ENCODE data around the gene CLDN9. TPM values are rescaled to one million over a fixed set of nuclear protein-coding genes. Genes with fewer than 3 reads are reported as not detected.

CLDN9 gene
- total RNA-seq, 1 donor from 2014 or later = not detected

- Histone ChIP-seq H3K27ac (no peak overlapping the region), H3K36me3 (no peaks in the 10 kb centered on the region), H3K27me3 (peaks cover 32% of the 10 kb centered on the region), H3K4me3 (peak overlapping the region in 1 of 2 donors; percentile 10), H3K9me3 (no peaks in the 10 kb centered on the region), H3K4me1 (no peaks in the 10 kb centered on the region)
- intact Hi-C loops (cut with DNase I) = no loop called here
- TF ChIP-seq, protein P1, sequence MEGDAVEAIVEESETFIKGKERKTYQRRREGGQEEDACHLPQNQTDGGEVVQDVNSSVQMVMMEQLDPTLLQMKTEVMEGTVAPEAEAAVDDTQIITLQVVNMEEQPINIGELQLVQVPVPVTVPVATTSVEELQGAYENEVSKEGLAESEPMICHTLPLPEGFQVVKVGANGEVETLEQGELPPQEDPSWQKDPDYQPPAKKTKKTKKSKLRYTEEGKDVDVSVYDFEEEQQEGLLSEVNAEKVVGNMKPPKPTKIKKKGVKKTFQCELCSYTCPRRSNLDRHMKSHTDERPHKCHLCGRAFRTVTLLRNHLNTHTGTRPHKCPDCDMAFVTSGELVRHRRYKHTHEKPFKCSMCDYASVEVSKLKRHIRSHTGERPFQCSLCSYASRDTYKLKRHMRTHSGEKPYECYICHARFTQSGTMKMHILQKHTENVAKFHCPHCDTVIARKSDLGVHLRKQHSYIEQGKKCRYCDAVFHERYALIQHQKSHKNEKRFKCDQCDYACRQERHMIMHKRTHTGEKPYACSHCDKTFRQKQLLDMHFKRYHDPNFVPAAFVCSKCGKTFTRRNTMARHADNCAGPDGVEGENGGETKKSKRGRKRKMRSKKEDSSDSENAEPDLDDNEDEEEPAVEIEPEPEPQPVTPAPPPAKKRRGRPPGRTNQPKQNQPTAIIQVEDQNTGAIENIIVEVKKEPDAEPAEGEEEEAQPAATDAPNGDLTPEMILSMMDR (IDR thresholded peaks at IDR 0.05) = no peak
- no peak for DNase-seq (ENCODE audit: low spot score in 2 of 2)
Measured at GRCh38 chr16:3035972-3036725, 23.4 kb downstream of the CLDN9 start.

- Histone ChIP-seq H3K27ac (no peak within 1 kb of the TSS), H3K4me3 (peak within 1 kb of the TSS in 1 of 2 donors; percentile 10), H3K9me3 (no peaks in the 10 kb centered on the region), H3K27me3 (peaks cover 32% of the 10 kb centered on the region), H3K36me3 (no peaks in the 10 kb centered on the region), H3K4me1 (no peaks in the 10 kb centered on the region)
- intact Hi-C loops (cut with DNase I) = no loop called here
- TF ChIP-seq, protein P1 (IDR thresholded peaks at IDR 0.05) = no peak
- no peak for DNase-seq (ENCODE audit: low spot score in 2 of 2)
Measured at GRCh38 chr16:3036726-3037315, 24.1 kb downstream of the CLDN9 start, which contains the start of gene BICDL2. BICDL2 (minus strand) TSS chr16:3036944; CDS start chr16:3035496, 1,448 bp downstream.

DNA sequence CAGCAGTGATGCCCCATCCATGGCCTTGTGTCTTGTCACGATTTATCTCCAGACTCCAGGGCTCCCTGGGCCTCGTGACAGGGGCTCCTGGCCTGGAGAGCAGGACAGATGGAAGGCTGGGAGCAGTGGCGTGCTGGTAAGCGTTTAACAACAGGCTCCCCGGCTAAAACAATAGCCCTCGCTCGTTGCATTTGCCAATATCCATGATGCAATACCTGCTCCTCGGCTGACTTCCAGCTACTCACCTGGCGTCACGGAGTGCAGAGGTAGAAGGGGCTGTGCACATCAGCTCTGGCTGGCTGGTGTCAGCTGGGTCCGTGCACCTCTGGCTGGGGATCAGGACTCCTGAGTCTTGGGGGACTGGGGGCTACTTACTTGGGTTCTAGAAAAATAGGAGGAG lies 25.5 kb downstream of the CLDN9 start:
- H3K36me3 ChIP-seq = no peaks in the 10 kb centered on the region
- no peaks in the 10 kb centered on the region for H3K4me1 ChIP-seq
- DNase-seq (ENCODE audit: low spot score in 2 of 2) = no peak
- no peaks in the 10 kb centered on the region for H3K9me3 ChIP-seq
- H3K4me3 ChIP-seq = no peak overlapping the region
- no peak overlapping the region for H3K27ac ChIP-seq
- TF ChIP-seq, protein P1 (IDR thresholded peaks at IDR 0.05) = no peak
- H3K27me3 ChIP-seq = peaks cover 32% of the 10 kb centered on the region
- intact Hi-C loops (cut with DNase I) = no loop called here

DNA sequence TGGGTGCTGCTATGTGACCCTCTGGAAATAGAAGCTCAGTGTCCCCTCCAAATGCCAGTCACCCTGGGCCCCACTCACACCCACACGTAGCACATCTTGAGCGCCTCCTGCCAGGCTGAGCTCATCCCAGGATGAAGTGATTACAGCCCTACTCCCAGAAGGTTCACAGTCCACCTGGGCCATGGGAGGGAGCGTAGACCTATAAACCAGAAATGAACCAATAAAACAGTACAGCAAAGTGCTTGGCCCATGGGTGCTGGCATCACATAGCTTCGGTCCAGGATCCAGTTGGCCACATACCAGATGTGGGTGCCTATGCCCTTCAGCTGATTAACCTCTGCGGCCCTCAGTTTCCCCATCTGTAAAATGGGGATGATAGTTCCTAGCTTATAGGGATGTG lies 26.2 kb downstream of the CLDN9 start:
- Histone ChIP-seq H3K4me1 (no peaks in the 10 kb centered on the region), H3K36me3 (no peaks in the 10 kb centered on the region), H3K27ac (no peak overlapping the region), H3K4me3 (no peak overlapping the region), H3K27me3 (peaks cover 32% of the 10 kb centered on the region), H3K9me3 (no peaks in the 10 kb centered on the region)
- TF ChIP-seq, protein P1 (IDR thresholded peaks at IDR 0.05) = no peak
- intact Hi-C loops (cut with DNase I) = no loop called here
- no peak for DNase-seq (ENCODE audit: low spot score in 2 of 2)

GRCh38 chr16:3042376-3042775 lies 29.7 kb downstream of the CLDN9 start:
- H3K9me3 ChIP-seq = no peaks in the 10 kb centered on the region
- peaks cover 16 to 17% of the 10 kb centered on the region in 2 donors for H3K4me1 ChIP-seq
- no peaks in the 10 kb centered on the region for H3K36me3 ChIP-seq
- DNase-seq (ENCODE audit: low spot score in 2 of 2) = no peak
- H3K27ac ChIP-seq = no peak overlapping the region
- H3K27me3 ChIP-seq = peaks cover 42% of the 10 kb centered on the region
- intact Hi-C loops (cut with DNase I) = no loop called here
- H3K4me3 ChIP-seq = no peak overlapping the region
- TF ChIP-seq, protein P1 (IDR thresholded peaks at IDR 0.05) = no peak
